GM19025 (cell line): Measurements from ENCODE around the gene FUBP3.
"Not testable (repeated sequence)": the region's sequence is repeated elsewhere in the genome, so short reads cannot be mapped to it uniquely, and the experiment has no call there.

Source experiments
- ATAC-seq: cut with Tn5 transposase; IDR thresholded peaks from one replicate; pipeline ENCODE4 v1.9.1; 2021; ENCODE audit warnings: mild to moderate bottlenecking, low read depth, moderate library complexity; ENCODE audit not compliant: unreplicated experiment

Gene FUBP3

GRCh38 chr9:130556396-130557076 lies 22.8 kb upstream of the FUBP3 start:
- ATAC-seq: no peak

- ATAC-seq: no peak
Observed at GRCh38 chr9:130557077-130557468, 22.3 kb upstream of the FUBP3 start.

- no peak for ATAC-seq
Observed at GRCh38 chr9:130561056-130561455, 18.3 kb upstream of the FUBP3 start.

- not testable (repeated sequence) for ATAC-seq
Observed at GRCh38 chr9:130562525-130562924, 16.9 kb upstream of the FUBP3 start.

GRCh38 chr9:130563797-130564196 lies 15.6 kb upstream of the FUBP3 start:
- no peak for ATAC-seq

GRCh38 chr9:130565792-130566191 lies 13.6 kb upstream of the FUBP3 start:
- ATAC-seq: no peak

- ATAC-seq: no peak
Observed at GRCh38 chr9:130570208-130570607, 9.2 kb upstream of the FUBP3 start.

GRCh38 chr9:130575514-130575913 lies 3.9 kb upstream of the FUBP3 start:
- ATAC-seq: no peak

- ATAC-seq: no peak
Observed at GRCh38 chr9:130576176-130576575, 3.2 kb upstream of the FUBP3 start.

GRCh38 chr9:130579738-130580463 lies 524 bp downstream of the FUBP3 start:
- ATAC-seq: no peak

- no peak for ATAC-seq
Observed at GRCh38 chr9:130581766-130582165, 2.4 kb downstream of the FUBP3 start.

- ATAC-seq: no peak
Observed at GRCh38 chr9:130583271-130583670, 3.9 kb downstream of the FUBP3 start.

GRCh38 chr9:130587921-130588320 lies 8.5 kb downstream of the FUBP3 start:
- no peak for ATAC-seq

GRCh38 chr9:130588416-130588815 lies 9.0 kb downstream of the FUBP3 start:
- no peak for ATAC-seq

- no peak for ATAC-seq
Observed at GRCh38 chr9:130589754-130590153, 10.4 kb downstream of the FUBP3 start.

- ATAC-seq: no peak
Observed at GRCh38 chr9:130590305-130590704, 10.9 kb downstream of the FUBP3 start.

GRCh38 chr9:130593020-130593419 lies 13.6 kb downstream of the FUBP3 start:
- no peak for ATAC-seq

GRCh38 chr9:130597228-130597627 lies 17.9 kb downstream of the FUBP3 start:
- no peak for ATAC-seq

- ATAC-seq: no peak
Observed at GRCh38 chr9:130598188-130598587, 18.8 kb downstream of the FUBP3 start.

GRCh38 chr9:130599625-130600024 lies 20.2 kb downstream of the FUBP3 start:
- ATAC-seq: no peak

GRCh38 chr9:130601100-130601499 lies 21.7 kb downstream of the FUBP3 start:
- no peak for ATAC-seq

GRCh38 chr9:130604295-130604694 lies 24.9 kb downstream of the FUBP3 start:
- no peak for ATAC-seq
